OCI-LY3 (cell line): ENCODE measurements around the gene ITIH5.
"Not testable (repeated sequence)": the region's sequence is repeated elsewhere in the genome, so short reads cannot be mapped to it uniquely, and the experiment has no call there.

Experiments used
- H2AFZ ChIP-seq: fragments of 200-600, 300-600 bp; shearing (Covaris generic); 2 replicates; pipeline ENCODE4 v1.6.0; 2014; ENCODE audit warnings: antibody characterized with exemption, low read depth, low read length
- H3K27ac ChIP-seq: fragments of 200-600, 300-600 bp; sonication (generic); 2 replicates; pipeline ENCODE4 v1.5.1; 2014; ENCODE audit warnings: mild to moderate bottlenecking, low read length, moderate library complexity, mixed read lengths
- H3K27me3 ChIP-seq: fragments of 200-600, 300-600 bp; sonication (generic); 2 replicates; pipeline ENCODE4 v1.6.1; 2014; ENCODE audit warnings: low read depth, low read length, mixed read lengths
- H3K36me3 ChIP-seq: fragments of 200-600, 300-600 bp; sonication (generic); replicated peaks from 2 replicates; pipeline ENCODE3; 2014; ENCODE audit warnings: low read depth, low read length, mixed read lengths
- H3K4me1 ChIP-seq: fragments of 300-600, 200-600 bp; sonication (generic); 2 replicates; pipeline ENCODE4 v1.6.1; 2014; ENCODE audit warnings: low read length, mixed read lengths
- H3K4me2 ChIP-seq: fragments of 200-600, 300-600 bp; sonication (generic); 2 replicates; pipeline ENCODE4 v1.6.1; 2014; ENCODE audit warnings: low read length, mixed read lengths
- H3K4me3 ChIP-seq: fragments of 300-600, 200-600 bp; sonication (generic); 2 replicates; pipeline ENCODE4 v1.5.1; 2014; ENCODE audit warnings: antibody characterized with exemption, mild to moderate bottlenecking, low read length, moderate library complexity
- H3K79me2 ChIP-seq: fragments of 300-600, 200-600 bp; shearing (Covaris generic); 2 replicates; pipeline ENCODE4 v1.6.1; 2014; ENCODE audit warnings: mild to moderate bottlenecking, low read length, mixed read lengths
- H3K9ac ChIP-seq: fragments of 300-600, 200-600 bp; shearing (Covaris generic); 2 replicates; pipeline ENCODE4 v1.6.0; 2014; ENCODE audit warnings: mild to moderate bottlenecking, low read length, moderate library complexity
- H3K9me3 ChIP-seq: fragments of 200-600, 300-600 bp; shearing (Covaris generic); 2 replicates; pipeline ENCODE4 v1.6.1; 2014; ENCODE audit warnings: low read length, mixed read lengths; ENCODE audit not compliant: insufficient read depth
- H4K20me1 ChIP-seq: fragments of 200-600, 300-600 bp; sonication (generic); 2 replicates; pipeline ENCODE4 v1.6.1; 2016; ENCODE audit warnings: low read length, mixed read lengths; ENCODE audit not compliant: insufficient read depth
- CTCF ChIP-seq: fragments of 200-600, 300-600 bp; sonication (generic); IDR thresholded peaks from 2 replicates; pipeline ENCODE4 v1.5.1; 2014; ENCODE audit warnings: antibody characterized with exemption, low read length, low read depth
- EZH2phosphoT487 ChIP-seq: fragments of 200-600 bp; shearing (Covaris generic); IDR thresholded peaks from 2 replicates; pipeline ENCODE4 v1.6.1; 2018; ENCODE audit warnings: antibody characterized with exemption, mixed run types, low read depth

ITIH5 gene

GRCh38 chr10:7666253-7667023 is at the start of gene ITIH5:
TSS of gene ITIH5 (minus strand) at chr10:7666966. CDS start at chr10:7666892, 74 bp downstream.
- H3K9me3 ChIP-seq: no peaks in the 10 kb centered on the region
- H4K20me1 ChIP-seq: no peaks in the 10 kb centered on the region
- no peak within 1 kb of the TSS for H3K4me3 ChIP-seq
- H3K9ac ChIP-seq: no peak within 1 kb of the TSS
- no peak within 1 kb of the TSS for H2AFZ ChIP-seq
- no peaks in the 10 kb centered on the region for H3K36me3 ChIP-seq
- H3K27me3 ChIP-seq: 0 out of 2 replicates have a peak, but pooled peaks cover 5% of the 10 kb centered on the region
- no peak within 1 kb of the TSS for H3K4me2 ChIP-seq
- no peaks in the 10 kb centered on the region for H3K4me1 ChIP-seq
- H3K79me2 ChIP-seq: no peaks in the 10 kb centered on the region
- H3K27ac ChIP-seq: no peak within 1 kb of the TSS
- no peak for TF ChIP-seq EZH2phosphoT487
- no peak for TF ChIP-seq CTCF

- Histone ChIP-seq H3K4me2 (no peak overlapping the region), H3K36me3 (no peaks in the 10 kb centered on the region), H3K79me2 (no peaks in the 10 kb centered on the region), H3K27ac (no peak overlapping the region), H3K27me3 (no peaks in the 10 kb centered on the region), H3K4me3 (no peak overlapping the region), H3K9me3 (no peaks in the 10 kb centered on the region), H3K4me1 (peaks cover 3% of the 10 kb centered on the region; the same call in 1 of the 2 replicates), H3K9ac (no peak overlapping the region), H4K20me1 (no peaks in the 10 kb centered on the region), H2AFZ (no peak overlapping the region)
- TF ChIP-seq CTCF (no peak), EZH2phosphoT487 (no peak)
Observed at GRCh38 chr10:7715515-7715914, 48.7 kb upstream of the ITIH5 start.

- H3K4me3 ChIP-seq, H3K9ac ChIP-seq, H3K9me3 ChIP-seq, H2AFZ ChIP-seq, H3K79me2 ChIP-seq, H3K4me2 ChIP-seq, H3K36me3 ChIP-seq, H4K20me1 ChIP-seq, H3K27ac ChIP-seq, H3K4me1 ChIP-seq: not testable (repeated sequence)
- peaks cover 10% of the 10 kb centered on the region for H3K27me3 ChIP-seq
Observed at GRCh38 chr10:7711075-7711474, 44.3 kb upstream of the ITIH5 start.

- Histone ChIP-seq H3K9ac (no peak overlapping the region), H2AFZ (no peak overlapping the region), H4K20me1 (no peaks in the 10 kb centered on the region), H3K9me3 (no peaks in the 10 kb centered on the region), H3K4me1 (no peaks in the 10 kb centered on the region), H3K27ac (no peak overlapping the region), H3K27me3 (peaks cover 14% of the 10 kb centered on the region), H3K79me2 (no peaks in the 10 kb centered on the region), H3K4me2 (no peak overlapping the region), H3K36me3 (no peaks in the 10 kb centered on the region), H3K4me3 (no peak overlapping the region)
- TF ChIP-seq CTCF (no peak), EZH2phosphoT487 (no peak)
Observed at GRCh38 chr10:7710446-7710845, 43.7 kb upstream of the ITIH5 start.
